ENCODE results near the gene WDR45B. TPM values are rescaled to one million over a fixed set of nuclear protein-coding genes. Genes with fewer than 3 reads are reported as not detected.

WDR45B gene
- total RNA-seq, 4 donors from 2014 or later: 79.3 to 95.9 (median 84.2) TPM

DNA sequence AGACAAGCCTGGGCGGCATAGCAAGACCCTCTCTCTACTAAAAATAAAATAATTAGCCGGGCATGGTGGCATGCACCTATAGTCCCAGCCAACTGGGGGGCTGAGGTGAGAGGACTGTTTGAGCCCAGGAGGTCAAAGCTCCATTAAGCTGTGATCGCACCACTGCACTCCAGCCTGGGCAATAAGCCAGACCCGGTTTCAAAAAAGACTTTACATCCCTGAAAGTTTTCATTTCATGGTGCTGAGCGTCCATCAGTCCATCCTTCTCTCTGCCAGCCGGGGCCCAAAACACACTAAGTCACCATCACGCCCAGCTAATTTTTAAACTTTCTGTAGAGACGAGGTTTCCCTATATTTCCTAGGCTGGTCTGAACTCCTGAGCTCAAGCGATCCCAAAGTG is 39.6 kb upstream of the WDR45B start:
- H3K9me3 ChIP-seq: no peaks in the 10 kb centered on the region
- no peaks in the 10 kb centered on the region for H3K4me1 ChIP-seq
- TF ChIP-seq CTCF (IDR thresholded peaks at IDR 0.05): no peak
- TF ChIP-seq POLR2A (IDR thresholded peaks at IDR 0.05): no peak
- no peak overlapping the region for H3K27ac ChIP-seq
- H3K36me3 ChIP-seq: no peaks in the 10 kb centered on the region
- DNase-seq: peak in 1 of 2 donors; percentile 70
- intact Hi-C loops (cut with DNase I): no loop called here
- H3K4me3 ChIP-seq (replicated peaks in 1 of 3): no peak overlapping the region
- no peaks in the 10 kb centered on the region for H3K27me3 ChIP-seq
- 82 to 95% methylated on average over 8 to 9 of the region's 9 CpGs for WGBS, 2 donors

- H3K27me3 ChIP-seq: no peaks in the 10 kb centered on the region
- H3K27ac ChIP-seq: no peak overlapping the region
- H3K36me3 ChIP-seq: no peaks in the 10 kb centered on the region
- WGBS, 2 donors: 69 to 80% methylated on average over 10 of the region's 10 CpGs
- DNase-seq: peak in 1 of 2 donors; percentile 60
- no peak overlapping the region for H3K4me3 ChIP-seq (replicated peaks in 1 of 3)
- H3K9me3 ChIP-seq: no peaks in the 10 kb centered on the region
- no peaks in the 10 kb centered on the region for H3K4me1 ChIP-seq
- no peak for TF ChIP-seq CTCF (IDR thresholded peaks at IDR 0.05)
- no peak for TF ChIP-seq POLR2A (IDR thresholded peaks at IDR 0.05)
- intact Hi-C loops (cut with DNase I): no loop called here
These were observed 39.2 kb upstream of the WDR45B start for GRCh38 chr17:82687375-82687861.

GRCh38 chr17:82686366-82687324 is 38.4 kb upstream of the WDR45B start:
- 92 to 97% methylated on average over 13 to 19 of the region's 19 CpGs for WGBS, 2 donors
- no peak for DNase-seq
- Histone ChIP-seq H3K9me3 (no peaks in the 10 kb centered on the region), H3K4me3 (replicated peaks in 1 of 3) (no peak overlapping the region), H3K4me1 (no peaks in the 10 kb centered on the region), H3K27me3 (no peaks in the 10 kb centered on the region), H3K36me3 (no peaks in the 10 kb centered on the region), H3K27ac (no peak overlapping the region)
- no peak for TF ChIP-seq POLR2A (IDR thresholded peaks at IDR 0.05)
- TF ChIP-seq CTCF (IDR thresholded peaks at IDR 0.05): no peak
- intact Hi-C loops (cut with DNase I): no loop called here

DNA sequence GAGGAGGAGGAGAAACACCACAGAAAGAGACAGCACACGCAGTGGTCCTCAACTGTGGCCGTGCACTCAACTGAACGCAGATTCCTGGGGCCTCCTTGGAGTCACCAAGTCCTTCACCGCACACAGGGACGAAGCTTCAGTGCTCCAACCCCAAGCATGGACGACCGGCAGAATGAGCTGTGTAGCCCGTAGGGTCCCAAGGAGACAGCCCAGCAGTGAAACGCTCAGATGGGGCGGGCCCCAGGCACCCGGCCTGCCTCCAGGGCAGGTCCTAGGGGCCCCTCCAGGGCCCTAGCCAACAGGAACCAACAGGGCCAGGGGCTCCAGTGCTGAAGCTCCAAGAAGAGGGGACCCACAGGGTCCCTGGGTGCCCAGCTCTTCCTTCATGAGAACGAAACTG is 37.0 kb upstream of the WDR45B start:
- TF ChIP-seq POLR2A (IDR thresholded peaks at IDR 0.05) (no peak), CTCF (IDR thresholded peaks at IDR 0.05) (no peak)
- no peak overlapping the region for H3K27ac ChIP-seq
- no peaks in the 10 kb centered on the region for H3K36me3 ChIP-seq
- no peak overlapping the region for H3K4me3 ChIP-seq (replicated peaks in 1 of 3)
- no peaks in the 10 kb centered on the region for H3K9me3 ChIP-seq
- 90 to 96% methylated on average over 6 to 12 of the region's 12 CpGs for WGBS, 2 donors
- DNase-seq: no peak
- intact Hi-C loops (cut with DNase I): no loop called here
- H3K27me3 ChIP-seq: no peaks in the 10 kb centered on the region
- H3K4me1 ChIP-seq: no peaks in the 10 kb centered on the region

DNA sequence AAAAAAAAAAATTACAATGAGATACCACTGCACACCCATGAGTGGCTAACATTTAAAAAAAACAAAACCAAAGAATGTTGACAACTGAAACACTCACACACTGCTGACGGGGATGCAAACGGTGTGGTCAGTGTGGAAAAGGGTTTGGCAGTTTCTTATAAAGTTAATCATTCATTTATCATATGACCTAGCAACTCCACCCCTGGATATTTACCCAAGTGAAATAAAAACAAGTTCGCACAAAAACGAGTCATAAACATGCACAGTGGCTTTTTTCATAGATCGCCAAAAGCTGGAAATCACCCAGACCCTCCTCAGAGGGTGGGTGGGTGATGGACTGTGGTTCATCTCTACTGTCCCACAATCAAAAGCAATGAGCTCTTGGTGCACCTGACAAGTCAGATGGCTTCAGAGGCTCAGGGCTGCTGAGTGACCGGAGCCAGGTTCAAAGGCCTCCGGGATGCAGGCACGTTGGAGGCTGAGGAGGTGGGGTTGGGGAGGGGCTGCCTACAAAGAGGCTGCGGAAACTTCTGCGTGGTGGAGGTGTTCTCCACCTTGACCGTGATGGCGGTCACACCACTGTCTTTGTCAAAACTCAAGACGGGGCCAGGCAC is 36.1 kb upstream of the WDR45B start:
- intact Hi-C loops (cut with DNase I): no loop called here
- Histone ChIP-seq H3K9me3 (no peaks in the 10 kb centered on the region), H3K36me3 (no peaks in the 10 kb centered on the region), H3K4me3 (replicated peaks in 1 of 3) (no peak overlapping the region), H3K27ac (no peak overlapping the region), H3K27me3 (no peaks in the 10 kb centered on the region), H3K4me1 (no peaks in the 10 kb centered on the region)
- DNase-seq: no peak
- TF ChIP-seq CTCF (IDR thresholded peaks at IDR 0.05): no peak
- TF ChIP-seq POLR2A (IDR thresholded peaks at IDR 0.05): no peak
- WGBS, 2 donors: 85 to 87% methylated on average over 13 of the region's 13 CpGs
